Transverse colon (tissue), 4 donors: ENCODE results near the gene TMEFF1. TPM values are rescaled to one million over a fixed set of nuclear protein-coding genes. Genes with fewer than 3 reads are reported as not detected.

Experiments used
- DNase-seq: peaks from one replicate; pipeline ENCODE4 v3.0.0-alpha.2; 2019
- H3K27ac ChIP-seq, 4 donors: fragments of 200-600 bp; sonication (generic); 2 replicates each; pipeline ENCODE4 v1.5.1; 2016 to 2018; ENCODE audit warnings: inconsistent platforms in 4 of 4
- H3K27me3 ChIP-seq: fragments of 200-600 bp; sonication (generic); 2 replicates; pipeline ENCODE4 v1.5.1; 2017; ENCODE audit warnings: inconsistent platforms
- H3K36me3 ChIP-seq, 4 donors: fragments of 200-600 bp; sonication (generic); 2 replicates each; pipeline ENCODE4 v1.5.1; 2017 to 2019; ENCODE audit warnings: inconsistent platforms in 4 of 4
- H3K4me1 ChIP-seq, 4 donors: fragments of 200-600 bp; sonication (generic); 2 replicates each; pipeline ENCODE4 v1.5.1; 2017 to 2020; ENCODE audit warnings: inconsistent platforms in 4 of 4
- H3K4me3 ChIP-seq, 4 donors: fragments of 200-600 bp; sonication (generic); 1 replicate in 1 of 4; 2 replicates in 3 of 4; pipeline versions ENCODE4 v1.5.1 to v1.6.1; 2017 to 2019; ENCODE audit warnings: inconsistent platforms in 4 of 4
- H3K9me3 ChIP-seq, 2 donors: fragments of 200-600 bp; sonication (generic); 2 replicates each; pipeline ENCODE4 v1.5.1; 2017 to 2019; ENCODE audit warnings: inconsistent platforms in 2 of 2
- EP300 ChIP-seq: sonication (generic); formaldehyde crosslinking; IDR thresholded peaks from one replicate; pipeline ENCODE4 v1.6.1; 2017; ENCODE audit warnings: antibody characterized with exemption, low read depth
- POLR2A ChIP-seq: fragments of 450-650 bp; IDR thresholded peaks from one replicate; pipeline ENCODE4 v1.6.1; 2016; ENCODE audit warnings: antibody characterized with exemption, mild to moderate bottlenecking, moderate library complexity
- POLR2AphosphoS5 ChIP-seq, 3 donors: sonication (generic); formaldehyde crosslinking; IDR thresholded peaks; one replicate each; pipeline ENCODE4 v1.6.1; 2016; ENCODE audit warnings: antibody characterized with exemption in 3 of 3
- WGBS, 2 donors: methylation state at CpG; one replicate each; pipeline ENCODE4 v1.1.5; 2018; ENCODE audit warnings: low coverage in 1 of 2; 5-methylcytosine and 5-hydroxymethylcytosine counted together
- in situ Hi-C, 4 donors: fragments of 200-750 bp; cut with MboI; loops; one replicate each; pipeline versions ENCODE4 v1.15.0 to v1.15.1; 2017; ENCODE audit warnings: low sequenced_read_pairs in 3 of 4, low pct_ligation_motif_present in 1 of 4, low pct_unique_long_range_greater_than_20kb in 1 of 4
- intact Hi-C: fragments of 100-400 bp; cut with DNase I; formaldehyde crosslinking; loops from one replicate; pipeline ENCODE4 v1.15.1; 2023; ENCODE audit warnings: low total_unique reads
- total RNA-seq, 4 donors: library from RNA; depleted of rRNA; stranded (reverse); fragments of >200 nt; gene quantifications; one replicate each; pipeline ENCODE4 v1.1.0, GENCODE V29; 2016
- TF ChIP-seq, protein P1 (sequence below), 5 experiments: fragments of 200-600 bp in 3 of 5; fragments of 450-650 bp in 2 of 5; sonication (generic) in 3 of 5; IDR thresholded peaks; 1 replicate in 2 of 5; 2 replicates in 3 of 5; pipeline ENCODE4 v1.5.1; 2016 to 2017; ENCODE audit warnings: antibody characterized with exemption in 5 of 5, inconsistent platforms in 3 of 5, mild to moderate bottlenecking in 2 of 5, moderate library complexity in 1 of 5

The TMEFF1 gene
- total RNA-seq, 4 donors from 2014 or later: not detected

DNA sequence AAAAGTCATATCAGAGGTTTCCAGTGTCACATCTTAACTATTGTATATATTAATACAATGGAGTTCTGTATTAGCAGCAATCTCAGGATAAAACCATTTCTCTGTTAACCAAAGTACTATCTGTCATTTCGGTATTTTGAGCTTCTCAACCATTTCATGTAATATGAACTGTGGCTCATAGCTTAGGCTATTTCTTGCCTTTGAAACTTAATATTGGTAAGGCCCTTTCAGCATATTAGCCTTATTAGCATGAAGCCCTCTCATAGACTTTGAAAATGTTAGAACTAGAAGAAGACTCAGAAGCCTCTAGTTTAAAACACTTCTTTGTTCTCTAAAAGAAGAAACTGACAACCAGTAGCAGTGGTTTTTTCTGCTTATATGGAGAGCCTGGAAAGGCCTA lies 105.7 kb downstream of the TMEFF1 start:
- Histone ChIP-seq H3K4me1 (no peaks in the 10 kb centered on the region), H3K9me3 (no peaks in the 10 kb centered on the region), H3K36me3 (no peaks in the 10 kb centered on the region), H3K4me3 (no peak overlapping the region), H3K27me3 (no peaks in the 10 kb centered on the region), H3K27ac (no peak overlapping the region)
- TF ChIP-seq POLR2AphosphoS5 (IDR thresholded peaks at IDR 0.05): no peak
- WGBS, 2 donors: 100% methylated on average over 1 of the region's 1 CpG
- in situ Hi-C loops (loop anchor here in 1 of 4 donors (25.0 kb wide), 1 partner anchor 241 kb away; no protein-coding TSS in a partner anchor), intact Hi-C loops (no loop called here)
- no peak for DNase-seq

DNA sequence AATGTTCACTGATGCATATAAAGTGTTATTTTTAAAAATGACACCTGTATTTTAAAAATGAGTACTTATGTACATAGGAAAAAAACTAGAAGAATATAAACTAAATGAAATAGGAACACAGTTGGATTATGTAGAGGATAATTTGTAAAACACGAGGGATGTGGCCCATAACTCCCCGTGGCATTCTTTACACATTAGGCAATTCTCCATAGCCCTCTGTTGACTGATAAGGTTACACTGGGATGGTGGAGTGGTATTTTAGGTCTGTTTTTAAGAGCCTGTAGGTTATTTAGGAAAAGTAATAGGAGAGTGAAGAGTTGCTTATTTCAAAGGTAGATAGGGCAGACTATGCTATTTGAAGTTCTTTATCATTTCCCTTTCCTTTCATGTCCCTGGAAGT lies 106.7 kb downstream of the TMEFF1 start:
- Histone ChIP-seq H3K27me3 (no peaks in the 10 kb centered on the region), H3K4me3 (no peak overlapping the region), H3K27ac (no peak overlapping the region), H3K36me3 (no peaks in the 10 kb centered on the region), H3K9me3 (no peaks in the 10 kb centered on the region), H3K4me1 (no peaks in the 10 kb centered on the region)
- intact Hi-C loops (no loop called here), in situ Hi-C loops (loop anchor here in 1 of 4 donors (25.0 kb wide), 1 partner anchor 242 kb away; no protein-coding TSS in a partner anchor)
- DNase-seq: no peak
- TF ChIP-seq EP300 (no peak), POLR2AphosphoS5 (IDR thresholded peaks at IDR 0.05) (no peak), POLR2A (no peak)
- TF ChIP-seq, protein P1, sequence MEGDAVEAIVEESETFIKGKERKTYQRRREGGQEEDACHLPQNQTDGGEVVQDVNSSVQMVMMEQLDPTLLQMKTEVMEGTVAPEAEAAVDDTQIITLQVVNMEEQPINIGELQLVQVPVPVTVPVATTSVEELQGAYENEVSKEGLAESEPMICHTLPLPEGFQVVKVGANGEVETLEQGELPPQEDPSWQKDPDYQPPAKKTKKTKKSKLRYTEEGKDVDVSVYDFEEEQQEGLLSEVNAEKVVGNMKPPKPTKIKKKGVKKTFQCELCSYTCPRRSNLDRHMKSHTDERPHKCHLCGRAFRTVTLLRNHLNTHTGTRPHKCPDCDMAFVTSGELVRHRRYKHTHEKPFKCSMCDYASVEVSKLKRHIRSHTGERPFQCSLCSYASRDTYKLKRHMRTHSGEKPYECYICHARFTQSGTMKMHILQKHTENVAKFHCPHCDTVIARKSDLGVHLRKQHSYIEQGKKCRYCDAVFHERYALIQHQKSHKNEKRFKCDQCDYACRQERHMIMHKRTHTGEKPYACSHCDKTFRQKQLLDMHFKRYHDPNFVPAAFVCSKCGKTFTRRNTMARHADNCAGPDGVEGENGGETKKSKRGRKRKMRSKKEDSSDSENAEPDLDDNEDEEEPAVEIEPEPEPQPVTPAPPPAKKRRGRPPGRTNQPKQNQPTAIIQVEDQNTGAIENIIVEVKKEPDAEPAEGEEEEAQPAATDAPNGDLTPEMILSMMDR (IDR thresholded peaks at IDR 0.05): no peak
- 82 to 87% methylated on average over 2 of the region's 2 CpGs for WGBS, 2 donors

DNA sequence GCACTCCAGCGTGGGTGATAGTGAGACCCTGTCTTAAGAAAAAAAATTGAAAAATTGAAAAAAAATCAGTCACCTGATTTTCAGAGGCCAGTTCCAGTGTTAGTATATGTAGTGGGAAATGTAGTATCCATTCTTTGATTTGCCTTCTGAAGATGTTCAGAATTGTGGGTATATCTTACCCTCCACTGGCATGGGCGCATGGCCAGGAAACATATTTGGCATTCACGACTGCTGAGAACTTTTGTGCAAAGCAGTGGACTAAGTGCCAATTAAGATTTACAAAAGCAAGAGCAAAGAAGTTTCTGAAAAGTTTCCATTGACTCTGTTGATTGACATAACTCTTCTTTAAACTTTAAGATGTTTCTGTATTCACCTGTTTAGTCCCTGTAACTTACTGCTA lies 107.3 kb downstream of the TMEFF1 start:
- TF ChIP-seq EP300: no peak
- no peak for TF ChIP-seq POLR2AphosphoS5 (IDR thresholded peaks at IDR 0.05)
- TF ChIP-seq, protein P1 (IDR thresholded peaks at IDR 0.05): no peak
- no peak for TF ChIP-seq POLR2A
- no peak overlapping the region for H3K27ac ChIP-seq
- DNase-seq: no peak
- H3K4me3 ChIP-seq: no peak overlapping the region
- H3K9me3 ChIP-seq: no peaks in the 10 kb centered on the region
- in situ Hi-C loops: loop anchor here in 1 of 4 donors (25.0 kb wide), 1 partner anchor 243 kb away; no protein-coding TSS in a partner anchor
- WGBS, 2 donors: 64 to 76% methylated on average over 2 to 3 of the region's 3 CpGs
- H3K27me3 ChIP-seq: no peaks in the 10 kb centered on the region
- no peaks in the 10 kb centered on the region for H3K4me1 ChIP-seq
- no peaks in the 10 kb centered on the region for H3K36me3 ChIP-seq
- intact Hi-C loops: no loop called here

DNA sequence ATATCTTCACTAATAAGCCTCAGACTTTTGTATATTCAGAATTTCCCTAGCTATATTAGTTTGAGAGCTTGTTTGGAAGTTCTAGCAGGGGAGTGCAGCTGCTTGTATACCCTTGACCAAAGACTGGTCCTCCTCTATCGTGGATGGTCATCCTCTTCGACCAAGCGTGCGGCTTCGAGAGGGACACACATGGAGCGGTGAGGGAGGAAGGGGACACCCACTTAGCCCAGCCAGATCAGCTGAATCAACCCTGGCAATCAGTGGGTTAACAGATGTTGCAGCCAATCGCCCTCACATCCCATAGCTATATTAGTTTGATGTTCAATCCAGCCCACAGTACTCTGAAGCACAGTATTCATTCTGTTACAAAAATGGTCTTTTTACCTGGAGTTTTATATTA lies 108.1 kb downstream of the TMEFF1 start:
- Histone ChIP-seq H3K9me3 (no peaks in the 10 kb centered on the region), H3K27me3 (no peaks in the 10 kb centered on the region), H3K4me1 (no peaks in the 10 kb centered on the region), H3K4me3 (no peak overlapping the region), H3K27ac (no peak overlapping the region), H3K36me3 (no peaks in the 10 kb centered on the region)
- intact Hi-C loops: no loop called here
- TF ChIP-seq POLR2AphosphoS5 (IDR thresholded peaks at IDR 0.05) (no peak), EP300 (no peak), POLR2A (no peak)
- TF ChIP-seq, protein P1 (IDR thresholded peaks at IDR 0.05): no peak
- WGBS, 2 donors: 88 to 89% methylated on average over 6 to 7 of the region's 7 CpGs
- DNase-seq: no peak
- in situ Hi-C loops: loop anchor here in 1 of 4 donors (25.0 kb wide), 1 partner anchor 244 kb away; no protein-coding TSS in a partner anchor

DNA sequence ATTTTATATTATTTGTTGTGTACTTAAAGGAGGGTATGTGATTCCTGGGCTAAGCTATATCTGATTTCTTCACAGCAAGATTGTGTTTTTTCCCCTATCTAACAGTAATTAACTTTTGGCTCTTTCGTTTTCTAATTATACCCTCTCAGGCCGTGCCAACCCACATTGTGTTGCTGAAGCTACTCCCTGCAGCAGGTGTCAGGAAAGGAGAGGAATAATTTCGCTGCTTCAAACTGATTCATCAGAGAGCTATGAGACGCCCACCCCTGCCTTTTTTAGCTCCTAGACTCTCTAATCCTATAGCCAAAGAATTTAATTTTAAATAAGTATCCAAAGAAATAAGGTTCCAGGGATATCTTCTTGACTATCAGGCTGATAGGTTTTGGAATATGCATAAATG lies 108.7 kb downstream of the TMEFF1 start:
- intact Hi-C loops (no loop called here), in situ Hi-C loops (loop anchor here in 1 of 4 donors (25.0 kb wide), 1 partner anchor 244 kb away; no protein-coding TSS in a partner anchor)
- Histone ChIP-seq H3K27ac (no peak overlapping the region), H3K9me3 (no peaks in the 10 kb centered on the region), H3K27me3 (no peaks in the 10 kb centered on the region), H3K4me1 (no peaks in the 10 kb centered on the region), H3K36me3 (no peaks in the 10 kb centered on the region), H3K4me3 (no peak overlapping the region)
- 64 to 80% methylated on average over 4 of the region's 4 CpGs for WGBS, 2 donors
- DNase-seq: no peak
- TF ChIP-seq POLR2AphosphoS5 (IDR thresholded peaks at IDR 0.05) (no peak), EP300 (no peak), POLR2A (no peak)
- TF ChIP-seq, protein P1 (IDR thresholded peaks at IDR 0.05): no peak
